T-helper 2 cell treated with Interferon-gamma antibody and Interleukin-4, amounts not matched to agents 100 ng/mL and 5 ng/mL, for 36 hours (primary cell): ENCODE data around the gene CLEC2D. TPM values are rescaled to one million over a fixed set of nuclear protein-coding genes. Genes with fewer than 3 reads are reported as not detected.
"Not testable (repeated sequence)": the region's sequence is repeated elsewhere in the genome, so short reads cannot be mapped to it uniquely, and the experiment has no call there.

Source experiments
- intact Hi-C: fragments of 100-400 bp; cut with micrococcal nuclease; formaldehyde crosslinking; loops from one replicate; pipeline ENCODE4 v1.15.1; 2023
- total RNA-seq: library from RNA; stranded (reverse); gene quantifications from 2 replicates; pipeline ENCODE4 v1.2.3, GENCODE V29; 2022

CLEC2D gene
- total RNA-seq, 1 donor from 2014 or later, result 267 TPM

DNA sequence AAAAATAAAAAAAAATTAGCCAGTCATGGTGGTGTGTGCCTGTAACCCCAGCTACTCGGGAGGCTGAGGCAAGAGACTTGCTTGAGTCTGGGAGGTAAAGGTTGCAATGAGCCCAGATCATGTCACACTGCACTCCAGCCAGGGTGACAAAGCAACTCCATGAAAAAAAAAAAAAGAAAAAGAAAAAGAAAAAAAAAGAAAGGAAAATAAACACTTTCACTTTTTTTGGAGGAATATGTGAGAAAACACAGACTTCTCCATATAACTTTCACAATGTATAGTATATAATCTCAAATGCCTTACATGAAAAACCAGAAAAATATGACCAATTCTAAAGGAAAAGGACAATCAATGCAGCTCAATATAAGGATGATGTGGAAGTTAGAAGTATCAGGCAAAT, 54.5 kb downstream of the CLEC2D start:
- intact Hi-C loops, result no loop called here

GRCh38 chr12:9725213-9725870, 55.8 kb downstream of the CLEC2D start:
- intact Hi-C loops, result no loop called here

- intact Hi-C loops, result no loop called here
These were observed 58.3 kb downstream of the CLEC2D start for GRCh38 chr12:9727813-9728212.

DNA sequence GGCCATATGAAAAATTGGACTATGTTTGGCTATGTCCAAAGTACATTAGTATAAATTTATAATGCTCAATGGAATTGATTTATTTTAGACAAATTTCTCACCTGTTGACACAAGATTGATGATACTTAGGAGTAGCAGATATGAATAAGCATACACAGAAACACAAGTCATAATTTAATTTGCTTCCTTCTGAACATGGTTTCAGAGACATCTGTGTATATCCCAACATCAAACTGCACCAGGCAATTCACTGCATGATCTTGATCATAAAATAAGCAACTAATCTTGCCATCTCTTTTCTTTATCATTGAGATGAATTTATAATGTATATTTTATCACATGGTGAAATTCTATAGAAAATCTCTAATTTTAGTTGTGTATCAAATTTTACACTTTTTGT, 59.6 kb downstream of the CLEC2D start:
- intact Hi-C loops, result no loop called here

- intact Hi-C loops, result no loop called here
These were observed 60.5 kb downstream of the CLEC2D start for GRCh38 chr12:9730011-9730410.

DNA sequence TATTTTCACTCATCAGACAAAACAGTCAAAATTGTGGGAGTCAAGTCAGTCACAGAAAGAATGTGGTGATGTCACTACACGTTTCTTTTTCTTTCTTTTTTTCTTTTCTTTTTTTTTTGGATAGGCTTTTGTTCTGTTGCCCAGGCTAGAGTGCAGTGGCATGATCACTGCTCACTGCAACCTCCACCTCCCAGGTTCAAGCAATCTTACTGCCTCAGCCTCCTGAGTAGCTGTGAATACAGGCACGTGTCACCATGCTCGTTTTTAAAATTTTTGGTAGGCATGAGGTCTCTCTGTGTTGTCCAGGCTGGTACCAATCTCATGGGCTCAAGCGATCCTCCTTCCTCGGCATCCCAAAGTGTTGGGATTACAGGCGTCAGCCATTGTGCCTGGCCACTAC, 61.1 kb downstream of the CLEC2D start:
- intact Hi-C loops, result no loop called here

DNA sequence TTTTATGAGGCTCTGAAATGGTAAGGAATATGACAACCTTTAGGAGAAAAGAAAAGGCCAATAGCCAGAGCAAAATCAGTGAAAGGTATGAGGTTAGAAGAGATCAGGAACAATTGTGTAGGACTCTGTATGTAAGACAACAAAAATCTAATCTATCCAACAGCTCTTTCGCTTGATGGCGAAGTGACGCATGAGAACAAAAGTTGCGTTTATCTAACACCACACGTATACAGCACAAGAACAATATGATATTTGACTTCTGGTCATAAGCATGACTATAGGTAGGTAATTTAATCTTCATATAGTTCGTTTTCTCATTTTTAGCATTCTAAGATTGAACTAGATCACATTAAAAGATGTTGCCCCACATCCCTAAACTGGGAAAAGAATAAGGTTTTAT, 61.9 kb downstream of the CLEC2D start:
- intact Hi-C loops, result no loop called here

- intact Hi-C loops, result loop anchor here (2.0 kb wide), 1 partner anchor 61 kb away; no protein-coding TSS in a partner anchor
These were observed 62.3 kb downstream of the CLEC2D start for GRCh38 chr12:9731797-9732196.

GRCh38 chr12:9732921-9733461, 63.5 kb downstream of the CLEC2D start, which contains the start of gene CLECL1:
TSS of gene CLECL1 (minus strand) at chr12:9733097.
- intact Hi-C loops, result loop anchor here (1.0 to 2.0 kb wide), 2 partner anchors 8 to 62 kb away; no protein-coding TSS in a partner anchor

DNA sequence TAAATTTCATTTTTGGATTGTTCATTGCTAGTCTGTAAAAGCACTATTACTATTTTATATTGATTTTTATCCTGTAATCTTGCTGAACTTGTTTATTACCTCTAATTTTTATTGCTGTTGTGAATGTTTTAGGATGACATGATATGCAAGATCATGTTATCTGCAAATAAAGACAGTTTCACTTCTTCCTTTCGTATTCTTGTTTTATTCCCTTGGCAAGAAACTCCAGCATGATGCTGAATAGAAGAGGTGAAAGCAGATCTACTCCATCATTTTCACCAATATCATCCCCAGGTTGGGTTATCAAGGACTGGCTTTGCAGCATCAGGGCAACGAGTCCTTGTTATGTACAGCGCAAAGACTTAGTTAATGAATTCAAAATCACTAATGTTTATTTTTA, 66.1 kb downstream of the CLEC2D start:
- intact Hi-C loops, result no loop called here

DNA sequence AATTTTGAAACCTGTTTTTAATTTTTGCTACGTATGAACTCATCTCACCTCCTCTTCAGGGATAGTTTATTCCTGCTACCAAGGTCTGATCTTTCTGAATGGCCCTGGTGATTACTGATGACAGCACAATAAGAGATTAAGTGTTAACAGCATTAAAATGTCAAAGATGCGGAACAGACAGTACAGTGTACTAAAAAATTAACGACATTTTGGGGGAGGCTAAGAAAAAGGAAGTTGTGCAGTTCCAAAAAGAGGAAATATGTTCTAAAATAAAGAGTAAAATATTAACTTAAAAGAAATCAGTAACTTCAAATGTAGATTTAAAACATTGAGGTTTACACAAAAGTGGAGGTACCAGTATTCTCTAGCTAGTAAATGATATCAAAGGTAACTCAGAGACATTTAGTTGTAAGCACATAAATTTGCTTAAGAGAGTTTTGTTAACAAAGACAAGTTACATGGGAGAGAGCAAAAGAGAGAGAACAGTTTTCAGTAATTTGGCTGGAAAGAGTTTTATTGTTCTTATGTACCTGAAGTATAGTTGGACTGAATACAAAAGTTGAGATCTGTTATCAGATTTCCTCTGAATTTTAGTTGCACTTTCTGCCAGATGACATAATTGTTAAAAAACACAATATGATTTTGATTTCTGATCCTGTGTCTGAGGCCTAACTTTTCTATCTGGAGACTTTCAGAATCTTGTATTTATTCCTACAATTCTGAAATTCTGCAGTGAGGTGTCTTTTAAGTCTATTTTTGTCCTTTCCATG, 67.6 kb downstream of the CLEC2D start:
- intact Hi-C loops, result loop anchor here (1.0 kb wide), 1 partner anchor 89 kb away; no protein-coding TSS in a partner anchor

GRCh38 chr12:9738905-9739304, 69.4 kb downstream of the CLEC2D start:
- intact Hi-C loops, result not testable (repeated sequence)

GRCh38 chr12:9739404-9740105, 70.0 kb downstream of the CLEC2D start:
- intact Hi-C loops, result loop anchor here (5.0 kb wide), 1 partner anchor 32 kb away; no protein-coding TSS in a partner anchor

DNA sequence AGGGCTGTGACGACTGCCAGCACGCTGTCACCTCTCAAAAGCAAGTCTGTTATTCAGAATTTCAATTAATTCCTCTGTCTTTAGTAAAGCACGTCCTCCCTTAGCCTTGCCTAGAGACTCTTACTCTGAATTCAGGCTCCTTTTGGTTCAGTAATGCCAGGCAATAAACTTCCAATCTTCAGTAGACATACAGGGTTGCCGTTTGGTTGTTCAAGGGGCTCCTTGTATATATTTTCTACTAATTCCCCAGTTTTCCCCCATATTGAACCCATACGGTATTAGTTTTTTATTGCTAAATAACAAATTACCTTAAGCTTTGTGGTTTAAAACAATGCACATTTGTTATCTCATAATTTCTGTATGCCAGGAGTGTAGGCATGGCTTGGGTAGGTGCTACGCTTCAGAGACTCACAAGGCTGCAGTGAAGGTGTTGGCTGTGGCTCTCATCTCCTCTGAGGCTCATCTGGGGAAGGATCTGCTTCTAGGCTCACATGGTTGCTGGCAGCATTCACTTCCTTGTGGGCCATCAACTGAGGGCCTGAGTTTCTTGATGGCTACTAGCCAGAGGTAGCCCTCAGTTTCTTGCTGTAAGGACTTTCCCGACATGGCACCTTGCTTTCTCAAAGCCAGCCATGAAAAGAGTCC, 70.7 kb downstream of the CLEC2D start:
- intact Hi-C loops, result loop anchor here (5.0 kb wide), 1 partner anchor 33 kb away; no protein-coding TSS in a partner anchor

DNA sequence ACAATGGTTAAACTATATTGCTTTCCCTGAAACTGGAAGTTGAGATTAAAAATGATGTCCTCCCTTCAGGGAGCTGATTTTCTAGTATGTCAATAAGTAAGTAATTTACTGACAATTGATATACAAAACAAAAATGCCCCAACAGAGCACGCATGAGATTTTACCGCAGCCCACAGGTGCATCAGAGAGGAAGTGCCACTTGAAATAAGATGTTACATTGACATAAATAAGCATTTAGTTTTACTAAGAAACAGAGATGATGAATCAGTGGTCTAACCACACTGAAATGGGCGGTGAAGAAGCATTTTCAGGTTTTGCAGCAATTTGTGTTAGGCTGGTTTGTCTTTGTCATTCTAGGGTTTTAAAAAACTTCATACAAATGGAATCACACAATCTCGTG, 72.2 kb downstream of the CLEC2D start:
- intact Hi-C loops, result loop anchor here (1.0 to 5.0 kb wide), 7 partner anchors 8 to 128 kb away; partner anchors contain the start of genes CLEC2B and CLECL1

DNA sequence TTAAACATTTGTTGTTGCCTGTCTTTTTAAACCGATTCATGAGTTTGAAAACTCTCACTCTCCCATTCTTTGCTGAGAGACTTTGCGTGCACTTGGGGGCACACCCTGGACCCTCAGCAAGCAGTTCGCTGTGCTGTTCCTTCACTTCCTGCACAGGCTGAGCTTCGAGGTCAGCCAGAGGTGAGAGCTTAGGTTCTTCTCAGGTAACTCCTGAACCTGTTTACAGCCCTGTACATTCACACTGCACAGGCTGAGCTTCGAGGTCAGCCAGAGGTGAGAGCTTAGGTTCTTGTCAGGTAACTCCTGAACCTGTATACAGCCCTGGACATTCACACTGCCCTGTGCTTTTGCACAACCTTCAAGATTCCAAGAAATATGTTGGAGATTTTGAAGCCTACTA, 73.1 kb downstream of the CLEC2D start:
- intact Hi-C loops, result loop anchor here (1.0 to 5.0 kb wide), 5 partner anchors 15 to 127 kb away; partner anchors contain the start of gene CLEC2B

DNA sequence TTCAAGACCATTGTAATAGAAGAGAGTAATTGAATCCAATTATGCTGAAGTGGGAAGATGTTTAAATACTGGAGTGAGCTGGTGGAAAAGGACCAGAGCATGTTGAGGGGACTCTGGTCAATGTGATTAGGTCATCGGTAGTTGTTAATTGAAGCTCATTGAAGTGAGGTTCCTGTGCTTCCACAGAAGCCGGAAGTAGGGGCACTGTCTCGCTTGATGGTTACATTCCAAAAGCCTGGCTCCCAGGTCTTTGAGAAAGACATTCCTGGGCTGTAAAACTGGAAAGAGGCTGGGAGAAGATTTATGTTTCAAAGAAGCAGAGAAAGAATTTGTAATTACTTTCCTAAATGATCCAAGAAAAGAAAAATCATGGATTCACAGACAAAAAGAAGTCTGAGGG, 75.7 kb downstream of the CLEC2D start:
- intact Hi-C loops, result no loop called here
